DMS79 treated with DMSO at 0.1 percent for 48 hours (cell line): Measurements from ENCODE around the gene TEKT3.
A peak's percentile ranks its signal among the peaks of the same experiment; 100 is the strongest.

ENCODE experiments used
- DNase-seq: peaks from one replicate; lab custom pipeline; 2025; lab: John Stamatoyannopoulos, UW

TEKT3 gene

DNA sequence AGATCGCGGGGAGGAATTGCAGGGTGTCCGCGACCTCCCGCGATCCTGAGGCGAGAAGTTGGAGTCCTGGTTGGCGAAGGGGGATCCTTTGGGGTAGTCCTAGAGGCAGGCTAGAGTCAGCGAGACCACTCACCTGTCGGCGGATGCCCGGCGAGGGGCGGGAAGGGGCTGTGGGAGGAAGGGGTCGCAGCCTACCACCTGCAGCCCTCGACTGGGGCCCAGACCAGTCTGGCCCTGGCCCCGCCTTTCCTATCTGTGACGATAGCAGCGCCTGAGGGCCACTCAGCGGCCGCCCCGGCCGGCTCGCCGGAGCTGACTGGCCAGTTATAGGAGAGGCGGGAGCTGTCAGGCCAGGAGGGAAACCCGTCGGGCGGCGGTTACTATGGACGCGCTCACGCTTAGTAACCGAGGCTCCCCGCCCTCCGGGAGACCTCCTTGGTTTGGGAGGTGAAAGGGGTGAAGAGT, at the start of gene TEKT3:
Gene TEKT3, minus strand, starts transcription at position 213 of the 465 bp plus-strand sequence. CDS start 10,012 bp downstream, outside the sequence.
- DNase-seq = peak; percentile 1

DNA sequence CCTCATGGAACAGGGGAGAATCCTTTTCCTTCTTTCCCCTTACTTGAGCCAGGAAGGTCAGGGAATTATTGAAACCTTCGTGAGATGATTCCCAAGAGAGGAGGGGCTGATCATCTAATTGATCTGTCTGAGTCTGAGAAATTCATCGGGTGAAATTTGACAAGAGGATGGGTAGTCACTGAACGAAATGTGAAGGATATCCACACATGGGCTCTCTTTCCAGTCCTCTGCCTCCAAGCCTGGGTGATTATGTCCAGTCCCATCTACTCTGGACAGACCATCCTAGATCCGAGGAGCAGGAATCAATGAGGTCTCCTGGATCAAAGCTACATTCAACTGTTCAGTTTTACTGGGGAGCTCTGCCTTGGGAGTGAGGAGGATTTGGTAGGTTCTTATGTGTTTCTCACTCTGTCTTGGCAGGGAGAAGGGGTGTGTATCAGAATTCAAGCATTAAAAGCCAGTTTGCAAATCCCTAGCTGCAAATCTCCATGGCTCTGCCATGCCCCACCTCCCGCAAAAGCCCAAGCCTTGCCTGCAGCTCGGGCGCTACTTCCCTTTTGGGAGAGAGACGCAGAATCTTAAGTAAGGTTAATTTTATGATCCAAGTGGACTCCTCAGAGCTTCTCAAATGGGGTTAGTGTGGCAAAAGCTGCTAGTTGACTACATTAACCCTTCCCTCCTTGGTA, 47.1 kb upstream of the TEKT3 start:
- no peak for DNase-seq

DNA sequence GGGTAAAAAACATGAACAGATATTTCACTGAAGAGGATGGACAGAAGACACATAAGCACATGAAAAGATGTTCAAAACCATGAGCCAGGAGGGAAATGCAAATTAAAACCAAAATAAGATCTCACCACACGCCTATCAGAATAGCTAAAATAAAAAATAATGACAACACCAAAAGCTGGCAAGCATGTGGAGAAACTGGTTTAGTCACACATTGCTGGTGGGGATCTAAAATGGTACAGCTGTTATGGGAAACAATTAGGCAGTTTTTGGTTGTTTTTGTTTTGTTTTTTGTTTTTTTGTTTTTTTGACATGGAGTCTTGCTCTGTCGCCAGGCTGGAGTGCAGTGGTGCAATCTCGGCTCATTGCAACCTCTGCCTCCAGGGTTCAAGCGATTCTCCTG, 44.7 kb upstream of the TEKT3 start:
- DNase-seq = no peak

DNA sequence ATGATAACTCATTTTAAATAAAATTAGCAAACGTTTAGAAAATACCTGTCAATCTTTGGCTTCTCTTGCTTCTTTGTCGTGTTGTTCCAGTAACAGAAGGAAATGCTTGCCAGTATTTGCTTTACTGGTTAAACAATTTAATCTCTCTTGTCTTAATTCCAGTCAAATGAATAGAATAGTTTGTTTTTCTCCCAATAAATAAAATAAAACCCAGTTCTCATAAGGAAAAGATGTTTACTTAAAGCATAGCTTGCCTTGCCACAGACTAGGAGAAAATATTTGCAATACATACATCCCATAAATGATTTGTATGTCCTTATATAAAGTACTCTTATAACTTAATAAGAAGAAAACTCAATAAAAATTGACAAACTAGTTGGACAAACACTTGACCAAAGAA, 43.9 kb upstream of the TEKT3 start:
- DNase-seq = no peak

DNA sequence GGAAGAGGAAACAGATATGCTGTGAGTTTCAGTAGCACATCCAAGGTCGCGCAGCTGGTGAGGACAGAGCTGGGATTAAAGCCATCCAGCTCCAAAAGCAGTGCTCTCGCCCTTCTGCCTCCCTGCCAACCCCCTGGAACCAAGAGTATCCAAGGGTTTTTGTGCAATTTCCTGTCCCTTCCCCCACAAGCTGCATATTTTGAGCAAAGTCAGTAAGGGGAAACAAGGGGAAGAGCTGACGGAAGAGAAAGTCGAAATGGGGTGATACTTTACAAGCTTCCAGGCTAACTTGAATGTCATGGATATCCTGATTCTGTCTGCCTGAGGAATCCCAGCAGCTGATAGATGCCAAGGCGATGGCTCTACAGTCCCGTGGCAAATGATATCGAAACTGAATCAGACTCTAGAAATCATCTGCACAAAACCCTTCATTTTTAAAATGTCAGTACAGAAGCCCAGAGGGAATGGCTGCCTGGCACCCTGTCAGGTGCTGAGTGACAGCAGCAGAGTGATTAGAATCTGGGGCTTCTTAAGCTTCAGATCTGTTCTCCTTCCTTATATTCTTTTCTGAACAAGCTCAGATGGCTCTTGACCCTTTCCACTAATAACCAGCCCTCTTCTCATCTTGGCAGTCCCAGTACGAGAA, 42.9 kb upstream of the TEKT3 start:
- no peak for DNase-seq

DNA sequence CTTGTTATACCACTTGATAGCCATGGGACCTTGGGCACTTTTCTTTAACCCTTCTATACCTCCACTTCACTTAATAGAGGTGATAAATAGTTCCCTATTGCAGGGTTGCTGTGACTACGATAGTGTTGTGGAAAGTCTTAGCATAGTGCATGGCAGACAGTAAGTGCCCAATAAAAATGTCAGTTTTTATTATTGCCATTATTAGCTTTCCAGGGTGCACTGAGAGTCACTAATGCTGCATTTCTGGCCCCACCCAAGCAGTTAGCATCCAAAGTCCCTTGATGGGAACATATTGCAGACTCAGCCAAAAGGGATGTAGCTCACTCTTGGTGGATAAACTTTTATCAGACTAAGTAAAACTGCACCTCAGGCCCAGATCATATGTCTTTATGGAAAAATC, 41.5 kb upstream of the TEKT3 start:
- no peak for DNase-seq

DNA sequence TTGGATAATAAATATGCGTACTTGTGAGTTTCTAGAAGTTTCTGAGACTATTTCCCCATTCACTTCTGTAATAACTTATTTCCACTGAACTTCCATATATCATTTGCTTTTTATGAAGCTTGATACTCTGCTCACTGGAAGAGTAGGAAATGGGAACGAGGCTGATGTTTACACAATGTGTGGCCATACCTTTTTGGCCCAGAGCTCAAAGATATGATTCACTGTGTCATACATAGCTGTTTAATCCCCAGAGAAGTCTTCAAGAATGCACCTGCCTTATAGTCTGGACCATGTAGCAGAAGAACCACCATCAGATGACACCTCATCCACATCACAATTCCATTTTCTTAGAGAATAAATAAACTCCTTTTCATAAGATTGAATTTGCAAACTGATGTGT, 40.3 kb upstream of the TEKT3 start:
- no peak for DNase-seq

DNA sequence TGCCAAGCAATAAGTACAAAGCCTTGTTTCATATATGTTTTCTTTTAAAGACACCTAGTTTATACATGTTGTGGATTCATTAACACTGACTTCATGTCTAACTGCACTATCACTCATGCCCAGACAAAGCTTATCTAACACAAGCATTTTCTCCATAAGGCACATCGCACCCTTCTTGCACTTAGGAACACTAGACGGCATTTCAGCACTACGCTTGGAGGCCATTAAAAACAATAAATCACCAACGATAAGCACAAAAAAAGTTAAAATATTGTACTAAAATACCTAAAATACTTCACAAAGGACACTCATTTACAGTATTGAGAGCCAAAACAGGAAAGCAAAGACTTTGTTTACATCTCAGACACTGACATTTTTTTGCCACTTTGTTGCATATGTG, 39.0 kb upstream of the TEKT3 start:
- DNase-seq = no peak

DNA sequence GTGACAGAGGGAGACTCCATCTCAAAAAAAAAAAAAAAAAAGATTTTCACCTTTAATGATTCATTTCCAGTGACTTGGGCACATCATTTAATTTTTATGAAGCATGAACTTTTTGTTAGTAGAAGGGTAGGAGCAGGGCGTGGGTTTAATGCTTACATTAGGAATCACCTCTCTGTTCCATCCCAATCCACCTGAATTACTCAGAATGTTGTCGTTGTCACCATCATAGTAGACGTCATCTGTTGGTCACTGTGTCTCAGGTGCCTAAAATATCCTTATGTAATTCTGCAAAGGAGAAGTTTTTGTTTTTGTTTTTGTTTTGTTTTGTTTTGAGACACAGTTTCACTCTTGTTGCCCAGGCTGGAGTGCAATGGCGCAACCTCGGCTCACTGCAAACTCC, 38.3 kb upstream of the TEKT3 start:
- DNase-seq = no peak

DNA sequence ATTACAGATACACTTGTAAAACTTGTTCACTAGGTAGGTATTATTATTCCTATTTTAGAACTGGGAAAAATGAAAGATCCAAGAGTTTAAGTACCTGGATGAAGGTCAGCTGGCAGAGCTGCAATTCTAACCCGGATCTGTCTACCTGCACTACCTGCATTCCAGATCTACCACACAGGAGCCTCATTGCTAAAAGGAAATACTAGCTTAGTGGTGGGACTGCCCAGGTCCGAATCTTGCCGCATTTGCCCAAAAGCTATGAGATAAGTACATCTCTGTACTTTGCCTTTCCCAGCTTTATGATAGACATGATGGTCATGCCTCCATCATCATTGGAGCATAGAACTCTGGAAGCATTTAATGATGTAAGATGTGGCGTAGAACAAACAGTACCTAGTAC, 36.8 kb upstream of the TEKT3 start:
- DNase-seq = no peak

DNA sequence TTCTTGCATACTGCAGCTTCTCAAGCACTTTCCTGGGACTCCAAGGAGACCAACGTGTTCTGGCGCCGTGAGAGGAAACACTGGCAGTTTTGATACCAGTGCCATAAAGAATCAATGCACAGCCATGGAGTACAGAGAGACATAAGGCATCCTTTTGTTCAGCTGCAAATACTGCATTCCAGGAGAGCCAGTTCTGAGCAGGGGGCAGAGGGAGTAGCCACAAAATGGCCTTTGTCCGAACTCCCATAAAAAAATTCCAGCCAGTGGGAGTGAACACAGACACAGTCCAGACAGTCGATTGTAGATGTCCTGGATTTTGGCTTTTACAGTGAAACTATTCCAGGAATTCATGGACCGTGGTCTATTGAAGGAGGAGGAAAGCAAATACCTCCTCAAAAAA, 36.2 kb upstream of the TEKT3 start:
- DNase-seq = no peak

DNA sequence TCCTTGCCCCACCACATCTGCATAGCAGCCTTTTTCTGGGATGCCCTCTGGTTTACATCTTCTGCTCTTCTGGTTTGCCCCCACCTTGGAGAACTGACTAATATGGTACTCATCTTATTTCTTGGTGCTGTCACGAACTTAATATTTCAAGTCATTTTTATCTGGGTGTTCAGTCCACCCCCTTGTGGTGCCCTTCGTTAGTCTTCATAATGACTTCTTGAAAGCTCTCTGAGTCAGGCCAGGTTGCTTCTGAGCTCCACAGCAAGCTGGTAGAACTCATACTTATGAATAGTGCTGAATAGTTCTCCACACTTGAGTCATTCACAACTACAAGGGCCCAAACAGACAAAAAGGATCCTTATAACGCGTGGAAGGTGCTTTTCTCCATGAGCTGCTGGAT, 35.8 kb upstream of the TEKT3 start:
- DNase-seq = no peak

DNA sequence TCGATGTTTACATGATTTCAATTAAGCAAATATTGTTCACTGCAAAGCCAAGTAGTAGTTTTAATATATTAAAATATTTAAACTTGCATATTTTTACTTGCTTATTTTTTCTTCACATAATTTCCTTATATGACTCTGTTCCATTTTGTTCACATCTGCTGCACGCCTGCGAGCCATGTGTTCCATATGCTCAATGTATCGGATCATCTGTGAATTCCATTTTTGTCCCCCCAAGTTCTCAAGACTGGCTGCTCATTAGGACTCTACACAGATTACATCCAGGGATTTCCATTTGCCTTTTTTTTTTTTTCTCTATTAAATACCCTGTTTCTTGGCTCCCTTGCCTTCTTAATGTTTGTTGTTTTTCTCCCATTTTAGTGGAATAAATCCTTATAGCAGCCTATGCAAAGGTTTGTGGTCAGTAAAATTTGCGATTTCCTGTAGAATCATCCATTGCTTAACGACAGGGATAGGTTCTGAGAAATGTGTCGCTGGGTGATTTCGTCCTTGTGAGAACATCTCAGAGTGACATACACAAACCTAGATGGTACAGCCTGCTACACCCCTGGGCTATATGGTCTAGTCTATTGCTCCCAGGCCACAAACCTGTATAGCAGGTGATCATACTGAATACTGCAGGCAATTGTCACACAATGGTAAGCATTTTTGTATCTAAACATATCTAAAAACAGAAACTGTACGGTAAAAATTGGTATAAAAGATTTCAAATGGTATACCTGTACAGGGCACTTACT, 30.2 kb upstream of the TEKT3 start:
- DNase-seq = no peak

DNA sequence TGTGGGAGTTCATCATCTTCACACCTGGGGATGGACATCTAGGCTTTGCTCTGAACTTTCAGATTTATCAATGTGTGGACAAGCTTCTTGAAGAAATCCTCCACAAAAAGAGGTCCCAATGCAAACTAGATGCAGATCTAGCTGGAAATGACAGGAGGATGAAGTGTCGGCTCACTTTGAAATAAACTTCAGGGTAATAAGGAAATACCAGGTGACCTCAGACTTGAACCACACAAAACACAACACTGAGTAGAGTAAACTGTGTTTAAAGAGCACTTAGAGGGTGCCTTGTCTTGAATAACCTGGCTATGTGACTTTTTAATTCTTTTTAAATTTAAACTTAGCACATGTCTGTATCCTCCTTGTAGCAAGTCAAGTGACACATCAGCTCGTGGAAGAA, 27.2 kb upstream of the TEKT3 start:
- no peak for DNase-seq

DNA sequence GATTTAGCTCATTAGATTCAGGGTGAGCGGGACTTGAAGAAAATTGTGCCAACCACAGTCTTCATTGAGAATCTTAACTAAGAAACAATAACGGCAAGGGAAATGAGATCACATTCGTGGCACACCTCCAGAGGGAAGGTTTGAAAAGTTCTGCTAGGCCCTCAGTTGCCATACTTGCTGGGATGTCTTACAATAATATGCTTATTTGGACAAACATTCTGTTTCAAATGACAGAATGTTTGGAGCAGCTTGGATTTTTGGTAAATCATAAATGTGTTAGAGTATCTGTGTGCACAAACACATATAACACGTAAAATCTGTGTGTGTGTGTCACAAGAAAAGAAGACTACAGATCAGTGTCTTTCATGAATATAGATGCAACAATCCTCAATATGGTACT, 24.6 kb upstream of the TEKT3 start:
- DNase-seq = no peak

DNA sequence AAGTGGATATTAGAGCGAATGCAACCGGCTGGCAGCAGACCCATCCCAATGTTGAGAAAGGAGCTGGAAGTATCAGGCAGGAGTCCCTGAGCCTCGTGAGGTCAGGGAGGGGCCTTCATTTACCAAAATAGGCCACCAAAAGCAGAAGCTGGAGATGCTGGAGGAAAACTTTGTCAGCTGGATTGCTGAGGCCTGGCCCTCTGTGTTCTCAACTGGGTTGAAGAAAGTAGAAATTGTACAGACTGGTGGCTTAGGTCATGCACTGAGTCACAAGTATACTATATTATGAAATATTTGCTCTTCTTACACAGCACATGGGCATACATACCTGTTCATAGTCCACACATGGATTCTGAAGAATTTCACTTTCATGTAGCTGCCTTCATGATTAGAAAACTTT, 23.2 kb upstream of the TEKT3 start:
- DNase-seq = no peak

DNA sequence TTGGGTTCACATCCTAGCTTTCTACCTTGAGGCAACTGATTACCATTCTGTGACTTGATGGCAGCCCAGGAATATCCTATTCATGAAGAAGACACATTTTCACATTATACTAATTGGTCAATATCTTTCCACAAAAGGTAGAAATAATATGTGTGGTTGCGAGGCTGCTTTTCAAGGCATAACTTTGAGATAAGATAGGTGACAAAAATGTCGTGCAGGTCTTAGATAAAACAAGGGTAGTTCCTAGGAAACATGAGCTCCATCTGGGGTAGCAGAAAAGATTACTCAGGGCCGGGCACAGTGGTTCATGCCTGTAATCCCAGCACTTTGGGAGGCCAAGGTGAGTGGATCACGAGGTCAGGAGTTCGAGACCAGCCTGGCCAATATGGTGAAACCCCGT, 22.3 kb upstream of the TEKT3 start:
- no peak for DNase-seq

DNA sequence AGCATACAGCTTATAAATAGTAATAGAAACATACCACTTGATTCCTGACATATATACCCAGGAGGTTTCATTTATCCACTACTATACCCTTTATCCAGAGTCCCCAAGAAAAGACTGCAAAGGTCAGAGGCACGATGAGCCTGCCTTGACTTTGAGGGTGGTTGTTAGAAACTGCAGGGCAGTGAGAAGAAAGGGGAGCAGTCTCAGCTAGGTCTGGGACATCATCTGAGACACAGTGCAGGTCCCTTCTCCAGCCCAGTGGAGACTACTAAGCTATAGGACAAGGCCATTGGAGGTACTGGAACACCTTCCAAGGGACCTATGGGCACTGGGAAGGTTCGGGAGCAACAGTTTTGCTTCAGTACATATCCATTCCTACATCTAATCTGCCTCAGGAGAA, 20.2 kb upstream of the TEKT3 start:
- no peak for DNase-seq

DNA sequence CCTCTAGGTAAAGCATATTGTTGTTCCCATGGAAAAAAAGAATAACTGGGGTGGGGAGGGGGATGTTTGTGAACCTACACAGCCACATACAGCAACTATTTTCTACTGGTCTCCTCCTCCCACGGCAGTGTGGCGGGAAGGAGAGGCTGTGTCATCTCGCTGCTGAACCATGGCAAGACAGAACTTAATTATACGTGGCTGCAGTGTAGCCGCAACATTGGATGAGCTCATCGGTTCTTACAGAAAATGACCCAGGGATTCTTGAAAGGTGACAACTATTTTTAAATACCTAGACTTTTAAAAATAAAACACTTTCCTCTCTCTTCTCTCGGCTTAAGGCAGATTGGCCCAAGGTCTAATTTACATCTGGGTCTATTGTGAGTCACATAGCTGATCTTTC, 19.8 kb upstream of the TEKT3 start:
- DNase-seq = no peak

DNA sequence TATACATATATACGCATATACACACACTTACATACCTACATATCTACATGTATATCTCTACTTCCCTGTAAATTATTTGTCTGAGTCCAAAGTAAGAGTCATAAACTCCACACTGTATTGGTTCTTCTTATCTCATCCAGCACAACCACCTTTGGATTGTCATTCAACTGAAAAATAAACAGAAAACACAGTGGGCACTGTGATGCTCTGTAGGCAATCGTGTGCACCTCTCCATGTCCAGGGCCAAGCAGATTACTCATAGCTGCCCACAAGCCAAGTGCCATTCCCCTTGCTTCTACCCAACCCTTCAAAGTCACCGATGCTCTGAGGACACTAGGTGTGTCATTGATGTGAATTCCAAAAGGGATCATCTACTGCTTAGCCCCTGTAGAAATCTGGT, 12.9 kb upstream of the TEKT3 start:
- no peak for DNase-seq

DNA sequence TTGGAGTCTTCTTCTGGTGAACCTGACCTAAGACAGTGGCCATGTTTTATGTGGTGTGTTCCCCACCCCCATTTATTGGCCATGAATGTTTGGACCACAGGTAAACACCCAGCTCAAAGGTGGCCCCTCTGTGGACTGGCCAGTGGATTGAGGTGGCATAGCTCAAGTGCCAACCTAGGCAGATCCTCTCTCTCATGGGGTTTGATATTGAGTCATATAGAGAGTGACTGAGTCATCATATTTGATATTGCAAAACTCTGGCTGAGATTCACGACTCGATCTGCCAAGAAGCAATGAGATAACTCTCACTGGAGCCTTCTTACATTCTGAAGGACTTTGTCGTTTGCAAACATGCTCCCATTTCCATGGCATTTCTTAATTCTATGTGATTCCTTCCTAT, 10.5 kb upstream of the TEKT3 start:
- no peak for DNase-seq

DNA sequence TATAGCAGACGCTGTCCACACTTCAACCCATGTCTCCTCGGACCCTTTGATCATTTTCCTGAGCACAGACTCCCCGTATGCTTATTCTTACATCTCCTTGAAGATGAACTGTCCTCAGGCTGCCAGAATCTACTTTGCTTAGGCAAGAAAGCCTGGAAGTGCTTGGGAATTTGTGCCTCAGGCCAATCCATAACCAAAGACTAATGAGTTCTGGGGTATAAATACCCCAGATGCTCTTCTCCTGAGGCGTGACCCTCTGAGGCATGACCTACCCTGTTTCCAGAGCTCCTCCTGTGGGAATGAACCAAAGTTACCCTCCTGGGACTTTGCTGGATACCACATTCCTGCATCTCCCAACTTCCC, 10.1 kb upstream of the TEKT3 start:
- no peak for DNase-seq

DNA sequence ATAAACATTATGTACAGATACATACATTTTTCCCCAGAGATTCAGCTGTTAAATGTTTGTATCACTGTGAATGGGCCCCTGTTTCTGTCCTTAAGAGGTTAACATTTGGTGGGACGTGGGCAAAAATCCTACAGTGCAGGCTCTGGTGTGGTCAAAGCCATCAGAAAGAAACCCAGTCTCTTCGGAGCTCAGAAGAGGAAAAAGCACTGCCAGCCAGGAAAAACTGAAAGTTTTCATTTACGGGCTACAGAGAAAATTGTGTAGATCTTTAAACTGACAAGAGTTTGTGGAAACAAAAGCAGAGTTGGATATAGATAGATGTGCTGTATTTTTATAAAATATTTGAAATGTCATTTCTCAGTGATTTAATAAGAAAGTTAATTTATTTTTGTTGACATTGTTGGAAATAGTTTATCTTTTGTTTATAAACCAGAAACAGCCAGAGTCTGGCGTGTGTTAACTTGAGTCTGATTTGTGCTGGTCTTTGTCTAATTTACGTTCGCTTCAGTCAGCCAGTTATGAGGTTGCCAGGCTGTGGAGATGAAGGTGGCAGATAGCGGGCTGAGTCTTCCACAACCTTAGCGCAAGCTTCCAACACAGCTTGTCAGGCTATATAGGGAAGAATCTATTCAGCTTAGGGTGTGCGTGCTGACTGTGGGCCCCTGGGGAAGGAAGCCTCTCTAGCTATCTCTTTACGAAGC, 9.5 kb upstream of the TEKT3 start:
- DNase-seq = no peak
